ENCODE results near the gene TRPM5. TPM values are rescaled to one million over a fixed set of nuclear protein-coding genes. Genes with fewer than 3 reads are reported as not detected.

The TRPM5 gene
- total RNA-seq, 4 donors from 2014 or later = not detected

DNA sequence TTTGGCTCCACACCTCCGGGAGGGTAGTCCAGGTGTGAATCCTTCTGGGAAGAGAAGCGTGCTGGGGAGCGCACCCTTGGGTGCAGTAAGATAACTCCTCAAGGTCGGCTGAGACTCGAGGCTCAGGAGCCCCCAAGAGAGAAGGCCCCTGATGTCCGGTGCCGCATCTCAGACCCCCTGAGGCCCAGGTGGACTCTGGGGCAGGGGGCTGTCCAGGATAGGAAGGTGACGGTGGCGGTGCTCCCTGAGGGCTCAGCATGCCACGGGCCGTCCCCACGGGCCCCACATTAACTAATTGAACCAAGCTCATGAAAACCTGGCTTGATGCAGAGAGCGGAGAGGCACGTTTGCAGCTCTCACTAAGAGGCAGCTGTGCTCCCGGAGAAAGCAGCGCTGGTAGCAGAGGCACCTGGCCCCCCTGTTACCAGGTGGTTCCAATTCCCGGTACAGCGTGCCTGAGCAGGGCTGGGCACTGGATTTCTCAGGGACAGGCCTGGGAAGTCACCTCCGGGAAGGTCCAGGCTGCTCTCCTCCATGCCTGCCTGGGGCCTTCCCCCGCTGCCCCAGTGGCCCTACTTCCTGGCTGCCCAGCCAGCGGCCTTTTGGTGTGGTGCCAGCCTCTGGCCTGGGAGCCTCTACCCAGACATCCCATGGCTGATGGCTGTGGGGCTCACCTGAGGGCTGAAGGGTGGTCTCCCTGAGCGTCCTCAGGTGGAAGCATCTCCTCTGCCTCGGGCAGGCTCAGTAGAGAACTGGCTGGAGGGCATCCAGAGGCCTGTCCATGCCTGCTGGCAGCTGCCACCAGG is 1.6 kb upstream of the TRPM5 start:
- no peak overlapping the region for H3K27ac ChIP-seq
- H3K9me3 ChIP-seq = no peaks in the 10 kb centered on the region
- no peak for TF ChIP-seq POLR2A (IDR thresholded peaks at IDR 0.05)
- TF ChIP-seq, protein P1, sequence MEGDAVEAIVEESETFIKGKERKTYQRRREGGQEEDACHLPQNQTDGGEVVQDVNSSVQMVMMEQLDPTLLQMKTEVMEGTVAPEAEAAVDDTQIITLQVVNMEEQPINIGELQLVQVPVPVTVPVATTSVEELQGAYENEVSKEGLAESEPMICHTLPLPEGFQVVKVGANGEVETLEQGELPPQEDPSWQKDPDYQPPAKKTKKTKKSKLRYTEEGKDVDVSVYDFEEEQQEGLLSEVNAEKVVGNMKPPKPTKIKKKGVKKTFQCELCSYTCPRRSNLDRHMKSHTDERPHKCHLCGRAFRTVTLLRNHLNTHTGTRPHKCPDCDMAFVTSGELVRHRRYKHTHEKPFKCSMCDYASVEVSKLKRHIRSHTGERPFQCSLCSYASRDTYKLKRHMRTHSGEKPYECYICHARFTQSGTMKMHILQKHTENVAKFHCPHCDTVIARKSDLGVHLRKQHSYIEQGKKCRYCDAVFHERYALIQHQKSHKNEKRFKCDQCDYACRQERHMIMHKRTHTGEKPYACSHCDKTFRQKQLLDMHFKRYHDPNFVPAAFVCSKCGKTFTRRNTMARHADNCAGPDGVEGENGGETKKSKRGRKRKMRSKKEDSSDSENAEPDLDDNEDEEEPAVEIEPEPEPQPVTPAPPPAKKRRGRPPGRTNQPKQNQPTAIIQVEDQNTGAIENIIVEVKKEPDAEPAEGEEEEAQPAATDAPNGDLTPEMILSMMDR (IDR thresholded peaks at IDR 0.05 in 4 of 5, conservative IDR thresholded peaks at IDR 0.05 in 1 of 5) = no peak
- H3K4me1 ChIP-seq = no peaks in the 10 kb centered on the region
- H3K27me3 ChIP-seq = peaks cover 25 to 47% (median 45%) of the 10 kb centered on the region in 3 donors
- in situ Hi-C loops (cut with MboI; ENCODE audit: low sequenced_read_pairs in 4 of 4) = loop anchor here in 2 of 4 donors (25.0 kb wide), 2 partner anchors 259 to 441 kb away; partner anchors contain the start of gene CDKN1C (in 1 of the 2)
- H3K4me3 ChIP-seq = peak overlapping the region in 3 of 4 donors; percentile 38 to 49 (median 38)
- intact Hi-C loops (cut with DNase I; ENCODE audit: low total_unique reads) = no loop called here
- DNase-seq = no peak
- ATAC-seq = no peak
- H3K36me3 ChIP-seq = no peaks in the 10 kb centered on the region

DNA sequence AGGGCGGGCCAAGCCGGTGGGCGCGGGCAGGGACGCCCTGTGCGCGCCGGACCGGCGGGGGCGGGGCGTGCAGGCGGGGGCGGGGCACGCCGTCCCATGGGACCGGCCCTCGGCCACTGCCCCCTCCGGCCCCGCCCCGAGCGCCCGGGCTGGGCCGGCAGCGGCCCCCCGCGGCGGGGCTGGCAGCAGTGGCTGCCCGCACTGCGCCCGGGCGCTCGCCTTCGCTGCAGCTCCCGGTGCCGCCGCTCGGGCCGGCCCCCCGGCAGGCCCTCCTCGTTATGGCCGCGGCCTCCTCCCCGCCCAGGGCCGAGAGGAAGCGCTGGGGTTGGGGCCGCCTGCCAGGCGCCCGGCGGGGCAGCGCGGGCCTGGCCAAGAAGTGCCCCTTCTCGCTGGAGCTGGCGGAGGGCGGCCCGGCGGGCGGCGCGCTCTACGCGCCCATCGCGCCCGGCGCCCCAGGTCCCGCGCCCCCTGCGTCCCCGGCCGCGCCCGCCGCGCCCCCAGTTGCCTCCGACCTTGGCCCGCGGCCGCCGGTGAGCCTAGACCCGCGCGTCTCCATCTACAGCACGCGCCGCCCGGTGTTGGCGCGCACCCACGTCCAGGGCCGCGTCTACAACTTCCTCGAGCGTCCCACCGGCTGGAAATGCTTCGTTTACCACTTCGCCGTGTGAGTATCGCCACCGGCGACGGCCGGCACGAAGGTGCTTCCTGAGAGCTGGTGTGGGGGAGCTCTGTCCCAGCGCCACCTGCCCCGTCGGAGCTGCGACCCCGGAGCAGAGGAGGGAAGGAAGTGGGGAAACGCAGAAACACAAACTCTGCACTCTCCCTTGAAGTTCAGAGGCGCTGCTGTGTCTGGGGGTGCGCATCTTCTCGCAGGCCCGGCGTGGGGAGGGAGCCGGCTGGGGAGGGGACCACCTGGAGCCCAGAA is 769 bp upstream of the TRPM5 start, which contains the start of gene KCNQ1:
KCNQ1 (plus strand) TSS at position 188 of the 925 bp plus-strand sequence; CDS start at position 279, 91 bp downstream.
- no peak for DNase-seq
- intact Hi-C loops (cut with DNase I; ENCODE audit: low total_unique reads) (loop anchor here (5.0 kb wide), 1 partner anchor 87 kb away; no protein-coding TSS in a partner anchor), in situ Hi-C loops (cut with MboI; ENCODE audit: low sequenced_read_pairs in 4 of 4) (loop anchor here in 2 of 4 donors (25.0 kb wide), 2 partner anchors 258 to 442 kb away; partner anchors contain the start of gene CDKN1C (in 1 of the 2))

DNA sequence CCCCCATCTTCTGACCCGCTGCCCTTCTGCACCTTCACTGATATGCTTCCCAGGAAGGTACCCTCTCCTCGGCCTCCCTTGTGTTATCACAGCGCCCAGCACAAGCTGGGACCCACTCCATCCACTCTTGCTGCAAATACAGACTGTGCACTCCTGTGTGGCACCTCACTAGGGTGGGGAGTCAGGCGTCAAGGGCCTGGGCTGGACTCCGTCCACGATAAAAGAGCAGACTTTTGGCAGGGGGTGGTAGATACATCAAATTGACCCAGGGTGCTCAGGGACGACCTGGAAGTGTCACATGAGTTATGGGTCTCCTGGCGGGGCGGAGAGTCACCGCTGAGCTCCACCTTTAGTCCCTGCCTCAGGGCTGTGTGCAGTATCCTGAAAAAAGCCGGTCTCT is 908 bp downstream of the TRPM5 start:
- no peaks in the 10 kb centered on the region for H3K36me3 ChIP-seq
- intact Hi-C loops (cut with DNase I; ENCODE audit: low total_unique reads) (loop anchor here (5.0 kb wide), 1 partner anchor 89 kb away; no protein-coding TSS in a partner anchor), in situ Hi-C loops (cut with MboI; ENCODE audit: low sequenced_read_pairs in 4 of 4) (loop anchor here in 2 of 4 donors (25.0 kb wide), 2 partner anchors 256 to 444 kb away; partner anchors contain the start of gene CDKN1C (in 1 of the 2))
- no peak overlapping the region for H3K4me3 ChIP-seq
- ATAC-seq (no peak), DNase-seq (no peak)
- no peaks in the 10 kb centered on the region for H3K9me3 ChIP-seq
- peaks cover 25 to 41% (median 29%) of the 10 kb centered on the region in 3 donors for H3K27me3 ChIP-seq
- H3K4me1 ChIP-seq = no peaks in the 10 kb centered on the region
- TF ChIP-seq, protein P1 (IDR thresholded peaks at IDR 0.05 in 4 of 5, conservative IDR thresholded peaks at IDR 0.05 in 1 of 5) = no peak
- no peak for TF ChIP-seq POLR2A (IDR thresholded peaks at IDR 0.05)
- H3K27ac ChIP-seq = no peak overlapping the region

More for the DNA sequence above, 769 bp upstream of the TRPM5 start, which contains the start of gene KCNQ1:
- H3K27ac ChIP-seq = no peak within 1 kb of the TSS
- no peaks in the 10 kb centered on the region for H3K9me3 ChIP-seq
- no peaks in the 10 kb centered on the region for H3K4me1 ChIP-seq
- peak within 1 kb of the TSS; percentile 31 to 49 (median 38) for H3K4me3 ChIP-seq
- peak in 1 of 2 donors; percentile 57 for ATAC-seq
- peak in 1 of 2 donors; percentile 33 for TF ChIP-seq POLR2A (IDR thresholded peaks at IDR 0.05)
- TF ChIP-seq, protein P1 (IDR thresholded peaks at IDR 0.05 in 4 of 5, conservative IDR thresholded peaks at IDR 0.05 in 1 of 5) = no peak
- H3K27me3 ChIP-seq = peaks cover 25 to 45% (median 42%) of the 10 kb centered on the region in 3 donors
- H3K36me3 ChIP-seq = no peaks in the 10 kb centered on the region

DNA sequence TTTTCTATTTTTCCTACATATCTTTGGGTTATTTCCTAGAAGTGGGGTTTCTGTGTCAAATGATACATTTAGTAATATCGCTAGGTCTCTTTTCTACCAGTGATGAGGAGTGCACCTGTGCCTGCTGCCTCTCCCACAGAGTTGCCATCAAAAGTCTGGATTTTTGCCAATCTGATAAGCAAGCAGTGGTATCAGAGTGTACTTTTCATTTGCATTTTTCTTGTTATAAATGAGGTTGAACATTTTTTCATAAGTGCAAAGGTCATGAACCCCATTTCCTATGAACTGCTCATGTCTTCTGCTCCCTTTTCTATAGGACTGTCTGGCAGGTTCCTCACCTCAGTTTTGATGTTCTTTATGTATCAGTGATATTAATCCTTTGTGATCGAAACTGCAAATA is 1.7 kb downstream of the TRPM5 start:
- DNase-seq (no peak), ATAC-seq (no peak)
- H3K9me3 ChIP-seq = no peaks in the 10 kb centered on the region
- H3K4me3 ChIP-seq = no peak overlapping the region
- TF ChIP-seq, protein P1 (IDR thresholded peaks at IDR 0.05 in 4 of 5, conservative IDR thresholded peaks at IDR 0.05 in 1 of 5) = no peak
- no peak for TF ChIP-seq POLR2A (IDR thresholded peaks at IDR 0.05)
- no peaks in the 10 kb centered on the region for H3K36me3 ChIP-seq
- H3K4me1 ChIP-seq = no peaks in the 10 kb centered on the region
- intact Hi-C loops (cut with DNase I; ENCODE audit: low total_unique reads) = loop anchor here (5.0 kb wide), 1 partner anchor 90 kb away; no protein-coding TSS in a partner anchor
- in situ Hi-C loops (cut with MboI; ENCODE audit: low sequenced_read_pairs in 4 of 4) = loop anchor here in 2 of 4 donors (25.0 kb wide), 2 partner anchors 255 to 445 kb away; partner anchors contain the start of gene CDKN1C (in 1 of the 2)
- no peak overlapping the region for H3K27ac ChIP-seq
- H3K27me3 ChIP-seq = peaks cover 25 to 41% (median 29%) of the 10 kb centered on the region in 3 donors

All from gastrocnemius medialis (tissue), 4 donors.